Panc1 (cell line): ENCODE measurements around the gene IGIP. TPM values are rescaled to one million over a fixed set of nuclear protein-coding genes. Genes with fewer than 3 reads are reported as not detected.

ENCODE experiments used
- ATAC-seq: fragments of 200-7000 bp; cut with Tn5 transposase; 2 replicates; pipeline ENCODE4 v1.9.1; 2020; ENCODE audit warnings: mild to moderate bottlenecking, moderate library complexity
- BruUV-seq: library from RNA; stranded (reverse); fragments of 400-500 nt; replicated peaks from 2 replicates; lab custom pipeline; 2021; lab: Mats Ljungman, UMichigan
- CTCF ChIA-PET: fragments of 300-600 bp; sonication (Branson Sonifier 250); formaldehyde crosslinking; loops from one replicate; lab custom pipeline; 2022; ENCODE audit warnings: antibody characterized with exemption; lab: Charles Lee
- POLR2A ChIA-PET: fragments of 300-600 bp; sonication (Branson Sonifier 250); formaldehyde crosslinking; loops from one replicate; lab custom pipeline; 2022; ENCODE audit warnings: antibody characterized with exemption; lab: Charles Lee
- DNase-seq: peaks from one replicate; pipeline ENCODE4 v3.0.0-alpha.2; 2010; ENCODE audit warnings: low read depth, low spot score
- H3K27ac ChIP-seq: 2 replicates; pipeline ENCODE4 v1.5.1; 2011; ENCODE audit warnings: mild to moderate bottlenecking, low read length, inconsistent platforms
- H3K27me3 ChIP-seq: fragments of 200-500 bp; sonication (Bioruptor generic); 2 replicates; pipeline ENCODE4 v1.6.0; 2014; ENCODE audit warnings: low read length, inconsistent platforms; ENCODE audit not compliant: control insufficient read depth, insufficient read depth
- H3K36me3 ChIP-seq: fragments of 200-500 bp; sonication (Bioruptor generic); 2 replicates; pipeline ENCODE4 v1.5.1; 2014; ENCODE audit warnings: inconsistent platforms, mild to moderate bottlenecking, low read length, moderate library complexity; ENCODE audit not compliant: control insufficient read depth, insufficient read depth
- H3K4me1 ChIP-seq: 2 replicates; pipeline ENCODE4 v1.5.1; 2011; ENCODE audit warnings: inconsistent platforms, mild to moderate bottlenecking, low read length, moderate library complexity; ENCODE audit not compliant: control insufficient read depth, insufficient read depth
- H3K4me3 ChIP-seq, 2 experiments: 2 replicates each; pipeline ENCODE4 v1.5.1; 2011 to 2012; ENCODE audit warnings: low read depth in 2 of 2, low read length in 2 of 2, mild to moderate bottlenecking in 2 of 2, inconsistent platforms in 1 of 2, moderate library complexity in 1 of 2
- H3K9me3 ChIP-seq: fragments of 200-500 bp; sonication (Bioruptor generic); 2 replicates; pipeline ENCODE4 v1.5.1; 2014; ENCODE audit warnings: low read depth, mild to moderate bottlenecking, inconsistent platforms, low read length, moderate library complexity; ENCODE audit not compliant: control insufficient read depth, insufficient read depth
- CTCF ChIP-seq: fragments of 450-650 bp; IDR thresholded peaks from 2 replicates; pipeline ENCODE4 v1.5.1; 2017; ENCODE audit warnings: mild to moderate bottlenecking
- POLR2AphosphoS5 ChIP-seq: IDR thresholded peaks from 2 replicates; pipeline ENCODE4 v1.6.1; 2012; ENCODE audit warnings: mild to moderate bottlenecking, low read depth, low read length, moderate library complexity
- REST ChIP-seq, 2 experiments: IDR thresholded peaks; 2 replicates each; pipeline ENCODE4 v1.6.1; 2011 to 2012; ENCODE audit warnings: low read depth in 2 of 2, control low read depth in 1 of 2, low read length in 1 of 2, mild to moderate bottlenecking in 1 of 2, moderate library complexity in 1 of 2; ENCODE audit not compliant: insufficient read depth in 1 of 2
- SIN3A ChIP-seq: IDR thresholded peaks from 2 replicates; pipeline ENCODE4 v1.6.1; 2012; ENCODE audit warnings: low read depth, mild to moderate bottlenecking, low read length, moderate library complexity, borderline replicate concordance; ENCODE audit not compliant: insufficient read depth
- TCF7L2 ChIP-seq: IDR thresholded peaks from 2 replicates; pipeline ENCODE4 v1.6.1; 2011; ENCODE audit warnings: mild to moderate bottlenecking, low read depth, low read length, inconsistent platforms
- in situ Hi-C: cut with HindIII; loops from 2 replicates; pipeline ENCODE4 v1.10.0; 2016; ENCODE audit warnings: low sequenced_read_pairs, low pct_unique_long_range_greater_than_20kb
- intact Hi-C: fragments of 100-400 bp; cut with micrococcal nuclease; formaldehyde crosslinking; loops from one replicate; pipeline ENCODE4 v1.10.0; 2022; ENCODE audit not compliant: unreplicated experiment
- total RNA-seq: library from RNA; stranded (reverse); gene quantifications from one replicate; pipeline ENCODE4 v1.2.1, GENCODE V29; 2021; ENCODE audit not compliant: unreplicated experiment

Gene IGIP
- total RNA-seq, 1 experiment from 2014 or later: 7.7 TPM

- intact Hi-C loops: no loop called here
- CTCF ChIA-PET: no interaction called here
- Histone ChIP-seq H3K27me3 (peaks cover 5% of the 10 kb centered on the region; the same call in 1 of the 2 replicates), H3K4me1 (no peaks in the 10 kb centered on the region), H3K4me3 (no peak overlapping the region), H3K27ac (no peak overlapping the region), H3K36me3 (no peaks in the 10 kb centered on the region), H3K9me3 (no peaks in the 10 kb centered on the region)
- no peak for ATAC-seq
- TF ChIP-seq TCF7L2: no peak
- TF ChIP-seq CTCF: no peak
- no peak for TF ChIP-seq POLR2AphosphoS5
- TF ChIP-seq REST (IDR thresholded peaks at IDR 0.05; ENCODE audit: insufficient read depth in 1 of 2, low read depth in 2 of 2, low read length in 1 of 2): no peak
- TF ChIP-seq SIN3A: no peak
- in situ Hi-C loops: no loop called here
- no peak for DNase-seq
- BruUV-seq: no TSS peak
- POLR2A ChIA-PET: no interaction called here
Measured at GRCh38 chr5:140083120-140083519, 42.6 kb upstream of the IGIP start.

- no peaks in the 10 kb centered on the region for H3K36me3 ChIP-seq
- DNase-seq (no peak), ATAC-seq (no peak)
- BruUV-seq: no TSS peak
- ChIA-PET POLR2A (no interaction called here), CTCF (no interaction called here)
- no peaks in the 10 kb centered on the region for H3K9me3 ChIP-seq
- H3K4me1 ChIP-seq: no peaks in the 10 kb centered on the region
- no peak overlapping the region for H3K4me3 ChIP-seq
- H3K27me3 ChIP-seq: peaks cover 5% of the 10 kb centered on the region; the same call in 1 of the 2 replicates
- H3K27ac ChIP-seq: no peak overlapping the region
- no peak for TF ChIP-seq REST (IDR thresholded peaks at IDR 0.05; ENCODE audit: insufficient read depth in 1 of 2, low read depth in 2 of 2, low read length in 1 of 2)
- TF ChIP-seq TCF7L2: no peak
- TF ChIP-seq CTCF: no peak
- TF ChIP-seq POLR2AphosphoS5: no peak
- no peak for TF ChIP-seq SIN3A
- in situ Hi-C loops: no loop called here
- intact Hi-C loops: no loop called here
Measured at GRCh38 chr5:140083650-140084049, 42.1 kb upstream of the IGIP start.
